Suppressor macrophage treated with lipopolysaccharide for 1 hour (primary cell): ENCODE results near the gene USP17L20.
"Not testable (repeated sequence)": the region's sequence is repeated elsewhere in the genome, so short reads cannot be mapped to it uniquely, and the experiment has no call there.

Experiments used
- DNase-seq, 3 donors: peaks; one replicate each; pipeline ENCODE4 v3.0.0-alpha.2; 2020 to 2022

The USP17L20 gene

GRCh38 chr4:9257824-9258223 lies at the start of gene USP17L20:
Gene USP17L20, plus strand, starts transcription at chr4:9258124. Its CDS starts 0 bp downstream, at chr4:9258124.
- not testable (repeated sequence) for DNase-seq

- not testable (repeated sequence) for DNase-seq
Measured at GRCh38 chr4:9210357-9210756, 47.6 kb upstream of the USP17L20 start, which contains the start of gene USP17L10. Gene USP17L10, plus strand, starts transcription at chr4:9210657. Its CDS starts 0 bp downstream, at chr4:9210657.

GRCh38 chr4:9214701-9215100 lies 43.2 kb upstream of the USP17L20 start:
- DNase-seq = not testable (repeated sequence)

GRCh38 chr4:9215105-9215504 lies 42.8 kb upstream of the USP17L20 start, which contains the start of gene USP17L11:
Gene USP17L11, plus strand, starts transcription at chr4:9215405. Its CDS starts 0 bp downstream, at chr4:9215405.
- DNase-seq = not testable (repeated sequence)

- DNase-seq = not testable (repeated sequence)
Measured at GRCh38 chr4:9219852-9220251, 38.1 kb upstream of the USP17L20 start, which contains the start of gene USP17L12. Gene USP17L12, plus strand, starts transcription at chr4:9220152. Its CDS starts 0 bp downstream, at chr4:9220152.

GRCh38 chr4:9224596-9224995 lies 33.3 kb upstream of the USP17L20 start, which contains the start of gene USP17L13:
Gene USP17L13, plus strand, starts transcription at chr4:9224896. Its CDS starts 0 bp downstream, at chr4:9224896.
- DNase-seq = not testable (repeated sequence)

GRCh38 chr4:9230249-9230648 lies 27.7 kb upstream of the USP17L20 start:
- DNase-seq = not testable (repeated sequence)

- not testable (repeated sequence) for DNase-seq
Measured at GRCh38 chr4:9234085-9234484, 23.8 kb upstream of the USP17L20 start, which contains the start of gene USP17L15. Gene USP17L15, plus strand, starts transcription at chr4:9234385. Its CDS starts 0 bp downstream, at chr4:9234385.

- not testable (repeated sequence) for DNase-seq
Measured at GRCh38 chr4:9238461-9238860, 19.5 kb upstream of the USP17L20 start.

GRCh38 chr4:9243579-9243978 lies 14.3 kb upstream of the USP17L20 start, which contains the start of gene USP17L17:
Gene USP17L17, plus strand, starts transcription at chr4:9243879. Its CDS starts 0 bp downstream, at chr4:9243879.
- DNase-seq = not testable (repeated sequence)

GRCh38 chr4:9247953-9248680 lies 9.8 kb upstream of the USP17L20 start, which contains the start of gene USP17L18:
Gene USP17L18, plus strand, starts transcription at chr4:9248630. Its CDS starts 0 bp downstream, at chr4:9248630.
- not testable (repeated sequence) for DNase-seq

GRCh38 chr4:9253078-9253477 lies 4.8 kb upstream of the USP17L20 start, which contains the start of gene USP17L19:
Gene USP17L19, plus strand, starts transcription at chr4:9253378. Its CDS starts 0 bp downstream, at chr4:9253378.
- not testable (repeated sequence) for DNase-seq

- not testable (repeated sequence) for DNase-seq
Measured at GRCh38 chr4:9262572-9262971, 4.6 kb downstream of the USP17L20 start, which contains the start of gene USP17L21. Gene USP17L21, plus strand, starts transcription at chr4:9262872. Its CDS starts 0 bp downstream, at chr4:9262872.

- not testable (repeated sequence) for DNase-seq
Measured at GRCh38 chr4:9267319-9267718, 9.4 kb downstream of the USP17L20 start, which contains the start of gene USP17L22. Gene USP17L22, plus strand, starts transcription at chr4:9267619. Its CDS starts 0 bp downstream, at chr4:9267619.

- not testable (repeated sequence) for DNase-seq
Measured at GRCh38 chr4:9271719-9272118, 13.8 kb downstream of the USP17L20 start.
